GM20431 (cell line): Measurements from ENCODE around the gene FCAMR.

Experiments
- in situ Hi-C: fragments of 300-500 bp; cut with MseI, MboI; formaldehyde crosslinking; loops from one replicate; pipeline ENCODE4 v1.15.0; 2020; ENCODE audit warnings: low sequenced_read_pairs; ENCODE audit not compliant: unreplicated experiment

FCAMR gene, protein sequence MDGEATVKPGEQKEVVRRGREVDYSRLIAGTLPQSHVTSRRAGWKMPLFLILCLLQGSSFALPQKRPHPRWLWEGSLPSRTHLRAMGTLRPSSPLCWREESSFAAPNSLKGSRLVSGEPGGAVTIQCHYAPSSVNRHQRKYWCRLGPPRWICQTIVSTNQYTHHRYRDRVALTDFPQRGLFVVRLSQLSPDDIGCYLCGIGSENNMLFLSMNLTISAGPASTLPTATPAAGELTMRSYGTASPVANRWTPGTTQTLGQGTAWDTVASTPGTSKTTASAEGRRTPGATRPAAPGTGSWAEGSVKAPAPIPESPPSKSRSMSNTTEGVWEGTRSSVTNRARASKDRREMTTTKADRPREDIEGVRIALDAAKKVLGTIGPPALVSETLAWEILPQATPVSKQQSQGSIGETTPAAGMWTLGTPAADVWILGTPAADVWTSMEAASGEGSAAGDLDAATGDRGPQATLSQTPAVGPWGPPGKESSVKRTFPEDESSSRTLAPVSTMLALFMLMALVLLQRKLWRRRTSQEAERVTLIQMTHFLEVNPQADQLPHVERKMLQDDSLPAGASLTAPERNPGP

DNA sequence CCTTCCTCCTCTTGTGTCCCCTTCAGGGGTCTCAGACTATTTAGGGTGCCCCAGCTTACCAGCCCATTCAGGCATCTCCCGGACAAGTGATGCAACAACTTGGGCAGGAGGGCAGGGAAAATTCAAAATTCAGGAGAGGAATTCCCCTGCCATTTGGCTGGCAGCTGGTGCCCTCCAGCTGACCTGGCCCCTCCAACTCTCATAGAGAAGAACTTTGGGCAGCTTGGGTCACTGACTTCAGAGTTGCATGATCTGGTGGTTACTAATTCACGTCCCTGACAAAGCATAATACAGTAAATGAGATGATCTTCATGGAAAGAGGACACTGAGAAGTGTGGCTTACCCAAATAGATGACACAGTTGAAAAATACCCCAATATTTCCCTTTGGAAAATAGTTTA, at the start of gene FCAMR:
Gene FCAMR, minus strand, starts transcription at position 15 of the 400 bp plus-strand sequence. CDS start 335 bp downstream, outside the sequence.
- in situ Hi-C loops: no loop called here

DNA sequence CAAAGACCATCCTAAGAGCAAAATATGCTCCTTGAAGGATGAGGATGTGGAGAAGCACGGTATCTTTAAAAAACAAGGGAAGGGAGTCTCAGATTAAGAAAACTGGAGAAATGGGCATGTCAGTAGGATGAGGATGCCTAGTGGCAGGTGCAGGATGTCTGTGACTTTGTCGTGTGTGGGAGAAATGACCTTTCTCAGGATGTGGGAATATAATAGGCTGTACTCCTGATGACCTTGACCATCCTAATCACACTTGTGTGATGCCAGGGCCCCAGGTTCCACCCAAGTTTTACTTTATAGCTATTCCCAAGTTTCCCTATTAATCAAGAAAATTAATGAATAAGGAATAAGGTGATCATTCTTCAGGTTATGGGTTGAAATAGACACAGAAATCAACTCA, 49.4 kb upstream of the FCAMR start:
- in situ Hi-C loops: no loop called here

DNA sequence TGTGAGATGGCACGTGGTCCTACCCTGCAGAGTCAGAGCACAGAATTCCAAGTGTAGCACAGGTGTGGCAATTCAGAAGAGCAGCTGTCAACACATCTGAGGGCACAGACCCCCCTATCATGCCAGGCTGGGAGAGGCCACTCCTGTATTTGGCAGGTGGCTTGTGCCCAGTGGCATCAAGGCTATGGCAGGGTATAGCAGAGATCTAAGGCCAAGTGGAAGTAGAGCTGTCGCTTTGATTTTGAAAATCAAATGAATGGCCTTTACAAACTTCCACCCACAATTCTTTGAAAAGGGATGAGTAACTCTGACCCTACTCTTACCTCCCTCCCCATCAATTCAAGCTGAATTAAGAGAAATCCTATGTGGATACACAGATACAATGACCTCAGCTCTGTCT, 48.9 kb upstream of the FCAMR start:
- in situ Hi-C loops: no loop called here

DNA sequence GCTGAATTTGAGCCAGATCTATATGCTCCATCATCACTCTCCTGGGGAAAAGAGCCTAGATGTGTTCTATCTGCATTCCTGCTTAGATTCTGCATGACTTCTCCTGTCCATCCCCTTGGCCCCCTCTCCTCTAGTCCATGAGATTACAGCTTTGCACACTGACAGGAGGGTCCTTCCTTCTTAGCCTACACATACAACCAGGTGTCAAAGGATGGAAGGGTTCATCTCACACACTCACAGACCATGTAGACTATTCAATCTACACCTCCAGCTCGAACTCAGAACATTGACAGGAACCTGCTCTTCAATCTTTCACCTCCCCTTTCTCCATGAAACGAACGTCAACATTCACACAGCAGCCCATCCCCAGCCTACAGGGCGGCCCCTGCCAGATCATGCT, 48.4 kb upstream of the FCAMR start:
- in situ Hi-C loops: no loop called here

DNA sequence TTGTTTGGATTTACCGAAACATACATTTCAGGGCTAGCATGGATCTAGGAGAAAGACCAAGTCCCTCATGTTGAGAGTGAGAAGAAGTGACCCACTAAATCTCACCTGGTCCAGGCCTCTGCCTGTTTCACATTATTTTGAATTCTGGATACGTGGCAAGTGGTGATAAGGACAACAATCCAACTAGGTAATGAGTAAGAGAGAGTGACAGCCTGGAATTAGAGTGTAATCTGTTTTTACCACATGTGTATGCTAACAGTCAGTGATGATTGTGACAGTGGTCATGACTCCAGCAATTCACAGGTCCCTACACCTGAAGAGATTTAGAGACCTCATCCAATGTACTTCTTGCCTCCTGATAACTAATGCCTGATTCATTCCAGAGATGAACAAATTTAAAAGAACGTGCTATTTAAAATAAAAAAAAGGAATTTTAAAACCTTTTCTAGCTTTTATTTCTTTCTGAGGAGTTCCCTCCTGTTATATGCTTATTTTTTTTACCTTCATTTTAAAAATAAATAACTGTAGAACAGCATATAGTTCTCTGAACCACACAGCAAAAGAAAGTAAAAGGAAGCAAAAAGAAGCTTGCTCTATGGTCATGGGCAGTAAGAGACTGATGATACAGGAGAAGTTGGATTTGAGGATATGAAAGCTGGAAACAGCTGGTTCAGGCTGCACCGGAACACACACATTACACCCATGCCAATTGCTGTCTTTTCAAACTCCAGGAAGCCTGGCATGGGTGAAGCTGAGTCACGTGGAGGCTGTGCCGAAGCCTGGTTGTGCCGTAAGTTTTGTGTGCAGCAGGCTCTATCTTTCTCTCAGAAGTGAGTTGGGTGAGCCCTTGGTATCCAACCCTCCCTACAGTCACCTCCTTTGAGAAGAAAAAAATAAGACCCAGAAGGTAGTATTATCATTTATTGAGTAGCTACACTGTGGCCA, 47.6 kb upstream of the FCAMR start:
- in situ Hi-C loops: no loop called here

DNA sequence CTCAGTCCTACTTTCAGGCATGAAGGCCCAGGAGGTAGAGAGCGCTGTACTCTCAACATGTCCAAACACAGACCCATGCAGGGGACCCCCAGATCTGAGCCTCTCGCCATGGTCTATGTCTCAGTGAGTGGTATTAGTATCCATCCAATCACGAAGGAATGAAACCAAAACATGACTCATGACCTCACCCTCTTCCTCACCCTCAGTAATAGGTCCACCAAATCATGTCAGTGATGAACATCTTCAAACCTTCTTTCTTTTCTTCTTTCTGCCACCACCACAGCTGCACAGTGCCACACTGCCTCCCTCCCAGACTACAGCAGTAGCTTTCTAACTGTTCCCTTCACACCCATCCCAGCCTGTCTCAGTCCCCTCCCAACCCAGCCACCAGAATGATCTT, 45.5 kb upstream of the FCAMR start:
- in situ Hi-C loops: no loop called here

DNA sequence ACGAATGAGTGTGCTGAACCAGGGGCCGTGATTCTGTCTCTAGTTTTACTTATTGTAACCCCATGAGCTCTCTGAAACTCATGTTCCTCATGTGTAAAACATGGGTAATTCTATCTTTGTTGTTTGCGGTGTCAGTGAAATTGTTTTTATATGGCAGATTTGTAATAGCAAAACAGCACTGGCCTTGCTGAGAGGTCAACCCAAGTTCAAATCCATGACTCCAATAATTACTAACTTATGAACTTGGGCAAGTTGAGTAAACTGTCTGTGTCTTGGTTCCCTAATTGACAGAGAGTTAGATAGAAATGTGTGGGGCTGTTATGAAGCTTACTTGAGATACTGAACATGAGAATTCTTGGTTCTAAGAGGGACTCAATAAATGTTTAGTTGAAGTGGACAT, 44.5 kb upstream of the FCAMR start:
- in situ Hi-C loops: no loop called here

DNA sequence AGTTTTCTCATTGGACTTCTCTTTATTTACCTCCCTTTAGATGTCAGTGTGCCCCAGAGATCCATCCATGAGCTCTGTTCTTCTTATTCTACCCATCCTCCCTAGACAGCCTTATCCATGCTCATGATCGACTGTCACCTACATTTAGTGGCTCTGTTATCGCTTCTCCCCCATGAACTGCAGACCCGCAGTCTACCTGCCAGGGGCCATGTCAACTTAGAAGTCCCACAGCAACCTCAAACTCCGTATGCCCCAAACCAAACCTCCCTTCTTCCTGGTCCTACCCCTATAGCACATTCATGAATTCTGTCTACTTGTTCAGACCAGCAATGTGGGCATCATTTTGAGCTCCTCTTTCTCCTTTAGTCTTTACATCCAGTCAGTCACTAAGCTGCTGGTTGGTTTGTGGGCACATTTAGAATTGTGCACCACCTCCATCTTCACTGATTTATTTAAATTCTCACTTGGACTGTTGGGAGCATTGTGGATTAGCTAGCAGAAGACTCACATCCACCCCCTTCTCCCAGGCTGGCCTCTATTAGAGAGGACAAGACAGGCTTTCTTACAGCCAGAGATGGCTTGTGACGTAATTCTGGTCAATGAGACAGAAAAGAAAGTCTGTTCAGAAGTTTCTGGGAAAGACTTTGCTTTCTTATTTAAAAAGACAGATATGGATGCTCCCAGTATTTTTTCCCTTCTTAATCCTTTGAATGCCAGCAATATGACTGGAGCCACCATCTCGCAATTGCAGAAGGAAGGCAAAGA, 43.2 kb upstream of the FCAMR start:
- in situ Hi-C loops: no loop called here

DNA sequence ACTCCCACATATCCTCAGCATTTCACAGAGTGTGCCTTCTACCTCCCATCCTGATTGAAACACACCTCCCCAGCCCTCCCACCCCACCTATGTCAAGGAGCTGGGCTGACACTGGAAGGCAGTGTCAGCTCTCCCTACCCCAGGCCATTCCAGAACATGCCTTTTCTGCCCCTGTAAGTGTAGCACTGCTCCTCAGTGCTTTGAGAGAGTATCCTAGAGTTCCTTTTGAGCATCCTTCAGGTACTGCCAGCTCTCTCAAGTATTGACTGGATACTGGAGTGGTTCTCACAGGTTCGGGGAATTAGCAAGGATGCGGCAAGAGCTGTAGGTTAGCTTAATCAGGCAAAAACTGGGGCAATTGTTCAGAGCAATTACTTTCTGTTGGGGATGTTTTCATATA, 40.5 kb upstream of the FCAMR start:
- in situ Hi-C loops: no loop called here

DNA sequence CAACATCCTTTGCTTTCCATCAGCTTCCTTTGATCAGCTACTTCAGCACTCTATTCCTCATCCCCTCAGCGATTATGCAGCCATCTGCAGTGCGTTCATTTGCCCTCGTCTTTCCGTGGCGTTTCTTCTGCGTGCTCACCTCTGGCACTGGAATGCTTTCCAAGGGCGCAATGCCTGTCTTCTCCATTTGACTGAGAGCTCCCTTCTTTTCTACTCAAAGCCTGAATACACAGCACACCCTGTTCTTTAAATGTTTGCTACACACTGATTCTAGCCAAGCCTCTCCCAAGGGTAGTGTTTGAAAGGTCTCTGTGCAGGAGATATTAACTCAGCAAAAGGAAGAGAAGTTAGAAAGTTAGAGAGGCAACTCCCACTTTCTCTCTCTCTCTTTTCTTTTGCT, 39.7 kb upstream of the FCAMR start:
- in situ Hi-C loops: no loop called here

DNA sequence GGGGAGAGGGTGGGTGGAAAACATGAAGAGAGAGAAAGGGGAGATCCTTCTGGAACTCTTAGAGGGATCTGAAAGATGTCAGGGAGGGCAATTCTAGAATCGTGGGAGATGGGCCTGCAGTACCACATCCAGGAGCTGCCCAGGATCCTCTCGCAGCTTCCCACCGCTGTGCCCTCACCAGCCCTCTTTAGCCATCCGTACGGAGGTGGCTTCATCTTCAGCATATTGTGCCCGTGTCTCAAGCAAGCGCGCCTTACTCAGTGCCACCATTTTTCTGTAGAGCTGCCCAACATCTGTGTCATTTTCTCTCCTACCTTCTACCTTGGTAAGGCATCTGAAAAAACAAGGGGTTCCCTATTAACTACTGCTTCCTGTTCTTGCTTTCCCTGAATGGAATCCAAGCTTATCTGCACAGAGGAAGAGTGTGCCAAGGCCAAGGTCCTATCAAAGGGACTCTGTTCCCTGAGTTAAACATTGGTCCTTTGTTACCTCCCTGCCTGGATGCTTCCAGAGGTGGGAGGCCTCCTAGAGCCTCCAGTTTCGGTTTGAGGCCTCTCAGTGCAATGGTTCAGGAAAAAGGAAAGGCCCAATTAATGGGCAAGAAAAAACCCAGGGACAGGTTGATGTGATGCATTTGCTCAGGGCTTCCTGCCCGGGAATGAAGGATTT, 39.1 kb upstream of the FCAMR start:
- in situ Hi-C loops: no loop called here

DNA sequence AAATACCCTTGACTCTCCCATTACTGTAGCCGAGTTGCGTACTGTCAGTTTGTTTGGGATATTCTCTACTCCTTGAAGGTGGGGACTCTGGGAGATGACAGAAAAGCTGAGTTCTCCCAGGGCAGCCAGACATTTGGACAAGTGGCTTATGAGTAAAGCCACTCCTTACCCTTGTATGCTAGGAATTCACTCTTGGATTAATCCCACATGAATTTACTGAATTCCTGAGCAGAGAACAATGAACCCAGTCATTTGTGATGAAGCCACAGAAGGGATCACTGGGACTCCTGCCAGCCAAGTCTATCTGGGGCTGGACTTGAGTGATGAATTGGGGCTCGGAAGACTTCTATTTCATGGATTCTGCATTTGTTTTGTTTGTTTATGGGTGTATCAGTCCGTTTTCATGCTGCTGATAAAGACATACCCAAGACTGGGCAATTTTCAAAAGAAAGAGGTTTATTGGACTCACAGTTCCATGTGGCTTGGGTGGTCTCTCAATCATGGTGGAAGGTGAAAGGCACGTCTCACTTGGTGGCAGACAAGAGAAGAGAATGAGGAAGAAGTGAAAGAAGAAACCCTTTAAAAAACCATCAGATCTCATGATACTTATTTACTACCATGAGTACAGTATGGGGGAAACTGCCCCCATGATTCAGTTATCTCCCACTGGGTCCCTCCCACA, 37.2 kb upstream of the FCAMR start:
- in situ Hi-C loops: no loop called here

DNA sequence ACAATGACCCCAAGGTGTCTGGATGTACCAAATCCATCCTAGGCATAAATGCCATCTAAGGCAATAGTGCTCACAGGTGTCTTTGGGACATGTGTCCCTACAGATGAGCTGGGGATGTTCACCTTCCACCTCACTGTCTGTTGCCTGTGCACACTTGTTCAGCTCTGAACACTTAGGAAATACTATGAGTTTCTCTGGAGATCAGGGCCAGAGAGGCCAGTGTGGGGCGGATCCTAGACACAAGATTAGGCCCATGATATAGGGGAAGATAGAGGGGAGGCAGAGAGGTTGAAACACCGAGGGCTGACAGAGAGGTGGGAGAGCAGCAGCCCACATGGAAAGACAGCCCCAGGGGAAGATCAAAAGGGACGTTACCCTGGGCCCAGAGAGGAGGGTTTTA, 36.7 kb upstream of the FCAMR start:
- in situ Hi-C loops: no loop called here

DNA sequence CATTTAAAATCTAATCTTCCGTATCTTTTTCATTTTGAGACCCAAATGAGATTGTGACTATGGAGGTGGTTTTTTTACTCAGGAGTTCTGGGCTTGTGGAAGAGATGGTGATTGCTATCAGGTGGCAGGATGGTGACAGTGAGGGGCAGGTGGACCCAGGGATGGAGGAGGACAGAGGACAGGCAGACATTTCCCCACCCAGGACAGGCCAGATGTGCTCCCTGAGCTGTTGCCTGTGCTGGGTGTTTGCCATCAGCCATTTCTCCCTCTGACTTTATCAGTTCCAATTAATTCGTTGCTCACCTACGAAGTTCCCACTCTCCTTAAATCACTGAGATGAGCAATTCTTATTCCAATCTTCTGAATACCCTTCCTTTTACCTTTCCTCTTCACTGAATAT, 35.8 kb upstream of the FCAMR start:
- in situ Hi-C loops: no loop called here

DNA sequence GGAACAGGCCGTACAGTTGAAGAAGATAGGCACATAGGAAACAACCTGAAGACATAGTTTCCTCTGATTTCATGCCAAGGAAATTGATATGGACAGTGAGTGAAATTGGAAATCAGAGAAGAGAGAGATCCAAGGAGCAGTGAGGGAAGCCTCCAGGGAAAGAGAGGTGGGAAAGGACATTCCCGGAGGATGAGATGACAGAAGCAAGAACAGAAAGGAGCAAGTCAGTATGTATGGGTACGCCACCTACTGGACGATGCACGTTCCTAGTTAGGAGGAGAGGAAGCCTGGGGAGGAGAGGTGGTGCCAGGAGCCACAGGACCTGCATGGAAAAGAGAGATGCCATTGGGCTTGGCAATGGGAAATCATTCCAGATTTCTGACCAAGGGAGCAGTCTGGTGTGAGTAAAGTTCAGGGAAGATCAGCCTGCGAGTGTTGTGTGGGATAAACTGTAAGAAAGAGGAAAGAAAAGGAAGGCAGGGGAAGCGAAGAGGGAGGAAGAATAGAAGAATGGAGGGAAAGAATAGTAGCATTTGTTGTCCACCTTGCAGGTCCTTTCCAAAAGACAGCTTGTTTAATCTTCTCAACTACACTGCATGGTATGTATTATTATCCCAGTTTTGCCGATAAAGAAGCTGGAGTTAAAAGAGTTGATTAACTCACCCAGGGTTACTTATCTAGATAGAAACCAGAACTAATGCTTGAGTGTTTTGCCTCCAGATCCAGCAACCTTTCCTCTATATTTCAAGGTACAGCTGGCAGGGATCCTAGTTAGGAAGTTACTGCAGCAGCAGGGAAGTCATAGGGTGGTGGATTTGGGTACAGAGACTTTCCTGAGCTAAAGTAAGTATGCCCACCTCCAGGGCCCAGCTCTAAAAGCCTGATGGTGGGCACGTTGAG, 34.9 kb upstream of the FCAMR start:
- in situ Hi-C loops: no loop called here

DNA sequence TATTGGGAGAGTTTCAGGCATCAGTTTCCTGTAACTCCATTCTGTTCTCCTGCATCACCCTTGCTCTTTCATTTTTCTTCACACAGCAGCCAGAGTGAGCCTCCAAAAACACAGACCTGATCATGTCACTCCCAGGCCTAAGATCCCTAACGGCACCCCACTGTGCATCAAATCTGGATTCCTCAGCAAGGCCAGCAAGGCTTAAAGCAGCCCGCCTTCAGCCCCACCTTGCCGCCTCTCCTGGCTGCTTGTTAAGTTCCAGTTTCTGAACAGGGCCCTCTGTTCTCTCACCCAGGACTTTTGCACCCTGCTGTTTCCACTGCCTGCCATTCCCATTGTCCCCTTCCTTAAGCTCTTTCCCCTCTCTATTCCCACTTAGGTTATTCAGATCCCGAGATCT, 33.0 kb upstream of the FCAMR start:
- in situ Hi-C loops: no loop called here

DNA sequence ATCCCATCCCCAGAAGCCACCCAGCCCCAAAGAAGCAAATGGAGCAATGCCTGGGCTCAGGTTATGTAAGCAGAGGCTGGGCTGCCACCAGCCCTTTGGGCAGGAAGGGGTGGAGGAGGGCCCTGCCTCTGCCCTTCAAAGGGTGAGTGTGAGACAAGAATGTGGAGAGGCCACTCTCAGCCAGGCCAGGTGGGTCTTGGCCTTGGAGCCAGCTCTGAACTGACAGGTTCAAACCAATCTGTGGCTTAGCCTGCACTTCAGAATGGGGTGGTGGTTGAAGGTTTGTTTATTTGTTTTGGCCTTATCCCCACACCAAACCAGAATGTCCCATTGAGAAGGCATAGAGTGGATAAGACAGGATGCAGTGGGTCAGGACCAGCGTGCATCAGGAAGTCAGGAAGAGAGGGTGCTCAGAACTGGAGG, 32.5 kb upstream of the FCAMR start:
- in situ Hi-C loops: no loop called here
